IMR-90 (cell line): ENCODE measurements around the gene IQSEC3. TPM values are rescaled to one million over a fixed set of nuclear protein-coding genes. Genes with fewer than 3 reads are reported as not detected.
A peak's percentile ranks its signal among the peaks of the same experiment; 100 is the strongest.

Experiments
- ATAC-seq: fragments of 200-7000 bp; cut with Tn5 transposase; 2 replicates; pipeline ENCODE4 v1.9.1; 2020; ENCODE audit warnings: low read depth, mild to moderate bottlenecking, moderate library complexity
- BruUV-seq: library from RNA; stranded (reverse); fragments of 400-500 nt; replicated peaks from 2 replicates; lab custom pipeline; 2021; lab: Mats Ljungman, UMichigan
- CTCF ChIA-PET: fragments of 300-600 bp; formaldehyde crosslinking; extraction: SDS; loops from one replicate; lab custom pipeline; 2021; ENCODE audit warnings: antibody characterized with exemption; lab: Yijun Ruan, JAX
- POLR2A ChIA-PET: fragments of 300-600 bp; sonication (Branson Sonifier 250); formaldehyde crosslinking; loops from one replicate; lab custom pipeline; 2022; ENCODE audit warnings: antibody characterized with exemption; ENCODE audit not compliant: unreplicated experiment; lab: Charles Lee
- DNase-seq: peaks from one replicate; pipeline ENCODE4 v3.0.0; 2013
- H2AFZ ChIP-seq: replicated peaks from 2 replicates; pipeline ENCODE3; 2013; ENCODE audit warnings: low read length, mild to moderate bottlenecking; ENCODE audit not compliant: poor library complexity
- H2AK5ac ChIP-seq: 2 replicates; pipeline ENCODE4 v1.6.1; 2013; ENCODE audit warnings: low read depth, low read length, inconsistent platforms
- H2AK9ac ChIP-seq: replicated peaks from 2 replicates; pipeline ENCODE3; 2013; ENCODE audit warnings: mild to moderate bottlenecking, low read depth, low read length, moderate library complexity; ENCODE audit not compliant: poor library complexity
- H2BK120ac ChIP-seq: 2 replicates; pipeline ENCODE4 v1.6.1; 2013; ENCODE audit warnings: low read depth, low read length, inconsistent platforms
- H2BK15ac ChIP-seq: 3 replicates; pipeline ENCODE4 v1.6.1; 2013; ENCODE audit warnings: low read depth, low read length, inconsistent platforms
- H2BK20ac ChIP-seq: 2 replicates; pipeline ENCODE4 v1.6.1; 2013; ENCODE audit warnings: low read depth, mild to moderate bottlenecking, inconsistent platforms, low read length, moderate library complexity
- H2BK5ac ChIP-seq: 2 replicates; pipeline ENCODE4 v1.6.1; 2013; ENCODE audit warnings: mild to moderate bottlenecking, low read depth, low read length, inconsistent platforms; ENCODE audit not compliant: poor library complexity, severe bottlenecking
- H3K14ac ChIP-seq: replicated peaks from 2 replicates; pipeline ENCODE4 v1.6.1; 2013; ENCODE audit warnings: low read depth, low read length, inconsistent platforms
- H3K18ac ChIP-seq: 2 replicates; pipeline ENCODE4 v1.6.1; 2013; ENCODE audit warnings: low read depth, low read length, control low read depth
- H3K23ac ChIP-seq: 2 replicates; pipeline ENCODE4 v1.6.1; 2013; ENCODE audit warnings: low read depth, low read length, inconsistent platforms
- H3K27ac ChIP-seq: 2 replicates; pipeline ENCODE4 v1.5.1; 2013; ENCODE audit warnings: mild to moderate bottlenecking, control low read depth, low read length; ENCODE audit not compliant: insufficient read depth
- H3K27me3 ChIP-seq: 2 replicates; pipeline ENCODE4 v1.6.1; 2013; ENCODE audit warnings: low read length; ENCODE audit not compliant: control insufficient read depth, insufficient read depth
- H3K36me3 ChIP-seq: 2 replicates; pipeline ENCODE4 v1.6.1; 2013; ENCODE audit warnings: low read length, mixed read lengths; ENCODE audit not compliant: control insufficient read depth, insufficient read depth
- H3K4ac ChIP-seq: 2 replicates; pipeline ENCODE4 v1.6.1; 2013; ENCODE audit warnings: low read depth, low read length, inconsistent platforms
- H3K4me1 ChIP-seq: 2 replicates; pipeline ENCODE4 v1.6.1; 2013; ENCODE audit warnings: low read length, mixed read lengths; ENCODE audit not compliant: control insufficient read depth, insufficient read depth
- H3K4me2 ChIP-seq: 2 replicates; pipeline ENCODE4 v1.6.1; 2013; ENCODE audit warnings: low read depth, mild to moderate bottlenecking, control low read depth, low read length, moderate library complexity
- H3K4me3 ChIP-seq: 2 replicates; pipeline ENCODE4 v1.5.1; 2013; ENCODE audit warnings: low read depth, mild to moderate bottlenecking, control low read depth, low read length, moderate library complexity; ENCODE audit not compliant: insufficient read depth
- H3K56ac ChIP-seq: 2 replicates; pipeline ENCODE4 v1.6.1; 2013; ENCODE audit warnings: low read length, inconsistent platforms; ENCODE audit not compliant: insufficient read depth; ENCODE audit errors: extremely low read depth
- H3K79me1 ChIP-seq, 2 experiments: 2 replicates each; pipeline ENCODE4 v1.6.1; 2013; ENCODE audit warnings: low read length in 2 of 2, inconsistent platforms in 1 of 2, low read depth in 1 of 2
- H3K9ac ChIP-seq: 2 replicates; pipeline ENCODE4 v1.6.1; 2013; ENCODE audit warnings: low read depth, low read length, control low read depth
- H3K9me1 ChIP-seq: 2 replicates; pipeline ENCODE4 v1.6.1; 2013; ENCODE audit warnings: low read length, inconsistent platforms; ENCODE audit not compliant: insufficient read depth
- H3K9me3 ChIP-seq: 2 replicates; pipeline ENCODE4 v1.6.1; 2013; ENCODE audit warnings: low read length; ENCODE audit not compliant: control insufficient read depth, insufficient read depth
- H4K20me1 ChIP-seq: 2 replicates; pipeline ENCODE4 v1.6.1; 2013; ENCODE audit warnings: low read length, inconsistent platforms; ENCODE audit not compliant: insufficient read depth
- H4K5ac ChIP-seq: 2 replicates; pipeline ENCODE4 v1.6.1; 2013; ENCODE audit warnings: mild to moderate bottlenecking, low read depth, low read length, control low read depth
- H4K8ac ChIP-seq, 2 experiments: 2 replicates each; pipeline ENCODE4 v1.6.1; 2013; ENCODE audit warnings: low read depth in 2 of 2, low read length in 2 of 2, control low read depth in 1 of 2, inconsistent platforms in 1 of 2
- H4K91ac ChIP-seq: 2 replicates; pipeline ENCODE4 v1.6.1; 2013; ENCODE audit warnings: low read depth, low read length, inconsistent platforms; ENCODE audit not compliant: insufficient read depth
- BHLHE40 ChIP-seq: fragments of 150-350 bp; IDR thresholded peaks from 2 replicates; pipeline ENCODE4 v1.6.1; 2016; ENCODE audit warnings: mild to moderate bottlenecking, low read depth, low read length
- CEBPB ChIP-seq: IDR thresholded peaks from 2 replicates; pipeline ENCODE4 v1.6.1; 2012; ENCODE audit warnings: low read depth, low read length, improper control_type of control experiment
- CHD1 ChIP-seq: IDR thresholded peaks from 2 replicates; pipeline ENCODE4 v1.6.1; 2012; ENCODE audit warnings: low read depth, low read length, improper control_type of control experiment
- ELK1 ChIP-seq: fragments of 150-350 bp; IDR thresholded peaks from 2 replicates; pipeline ENCODE4 v1.6.1; 2016; ENCODE audit warnings: low read depth, mild to moderate bottlenecking, low read length, moderate library complexity, borderline replicate concordance
- FOS ChIP-seq: fragments of 150-350 bp; IDR thresholded peaks from 2 replicates; pipeline ENCODE4 v1.6.1; 2016; ENCODE audit warnings: low read depth, low read length
- MAFK ChIP-seq: IDR thresholded peaks from 2 replicates; pipeline ENCODE4 v1.6.1; 2012; ENCODE audit warnings: low read depth, low read length, improper control_type of control experiment
- MAZ ChIP-seq: IDR thresholded peaks from 2 replicates; pipeline ENCODE4 v1.6.1; 2012; ENCODE audit warnings: low read depth, mild to moderate bottlenecking, low read length, improper control_type of control experiment, moderate library complexity, borderline replicate concordance
- MXI1 ChIP-seq: IDR thresholded peaks from 2 replicates; pipeline ENCODE4 v1.6.1; 2012; ENCODE audit warnings: low read depth, mild to moderate bottlenecking, low read length, moderate library complexity, borderline replicate concordance
- NFE2L2 ChIP-seq: fragments of 150-350 bp; IDR thresholded peaks from 2 replicates; pipeline ENCODE4 v1.6.1; 2016; ENCODE audit warnings: low read depth, mild to moderate bottlenecking, low read length
- POLR2A ChIP-seq: IDR thresholded peaks from 2 replicates; pipeline ENCODE4 v1.6.1; 2012; ENCODE audit warnings: mild to moderate bottlenecking, low read depth, low read length
- RAD21 ChIP-seq: IDR thresholded peaks from 2 replicates; pipeline ENCODE4 v1.6.1; 2012; ENCODE audit warnings: low read length, improper control_type of control experiment
- RCOR1 ChIP-seq: IDR thresholded peaks from 2 replicates; pipeline ENCODE4 v1.6.1; 2012; ENCODE audit warnings: mild to moderate bottlenecking, low read length, improper control_type of control experiment; ENCODE audit not compliant: insufficient replicate concordance
- RFX5 ChIP-seq: IDR thresholded peaks from 2 replicates; pipeline ENCODE4 v1.8.0; 2012; ENCODE audit warnings: low read depth, mild to moderate bottlenecking, low read length, moderate library complexity
- SMC3 ChIP-seq: fragments of 150-350 bp; IDR thresholded peaks from 2 replicates; pipeline ENCODE4 v1.6.1; 2016; ENCODE audit warnings: low read depth, mild to moderate bottlenecking, antibody characterized with exemption, low read length, moderate library complexity
- USF2 ChIP-seq: fragments of 150-350 bp; IDR thresholded peaks from 2 replicates; pipeline ENCODE4 v1.6.1; 2017; ENCODE audit warnings: mild to moderate bottlenecking, antibody characterized with exemption, low read length, low read depth
- WGBS, 2 experiments: methylation state at CpG; one replicate each; pipeline versions ENCODE4 v1.1.5 to v1.1.7; 2013; ENCODE audit warnings: missing lambda C conversion rate in 2 of 2; ENCODE audit not compliant: insufficient read length in 1 of 2; ENCODE audit errors: extremely low coverage in 2 of 2; 5-methylcytosine and 5-hydroxymethylcytosine counted together
- dilution Hi-C: fragments of 300-500 bp; cut with HindIII; formaldehyde crosslinking; loops from one replicate; pipeline ENCODE4 v1.14.3; 2018; ENCODE audit warnings: low sequenced_read_pairs; ENCODE audit not compliant: unreplicated experiment
- in situ Hi-C: fragments of 300-500 bp; cut with MboI; formaldehyde crosslinking; loops from 3 replicates; pipeline ENCODE4 v1.14.3; 2019; ENCODE audit warnings: low sequenced_read_pairs, inconsistent platforms, mixed read lengths
- intact Hi-C: fragments of 100-400 bp; cut with micrococcal nuclease; formaldehyde crosslinking; loops from 2 replicates; pipeline ENCODE4 v1.10.0; 2022
- polyA plus RNA-seq, 3 experiments: library from polyadenylated mRNA; depleted of rRNA; stranded (reverse); fragments of >200 nt; gene quantifications; 2 replicates each; pipeline ENCODE4 v1.2.3, GENCODE V29; 2012; ENCODE audit warnings: low replicate concordance in 1 of 3
- total RNA-seq: library from RNA; depleted of rRNA; stranded (reverse); fragments of >200 nt; gene quantifications from 2 replicates; pipeline ENCODE4 v1.2.3, GENCODE V29; 2012
- TF ChIP-seq, protein P1 (sequence below): conservative IDR thresholded peaks from 2 replicates; pipeline ENCODE4 v1.5.1; 2012; ENCODE audit warnings: mild to moderate bottlenecking, low read depth, low read length, improper control_type of control experiment

The IQSEC3 gene
- total and polyA plus RNA-seq, 2 of the 4 experiments (the other 2 are of a cell fraction) = 0.10 TPM; not detected in 1

DNA sequence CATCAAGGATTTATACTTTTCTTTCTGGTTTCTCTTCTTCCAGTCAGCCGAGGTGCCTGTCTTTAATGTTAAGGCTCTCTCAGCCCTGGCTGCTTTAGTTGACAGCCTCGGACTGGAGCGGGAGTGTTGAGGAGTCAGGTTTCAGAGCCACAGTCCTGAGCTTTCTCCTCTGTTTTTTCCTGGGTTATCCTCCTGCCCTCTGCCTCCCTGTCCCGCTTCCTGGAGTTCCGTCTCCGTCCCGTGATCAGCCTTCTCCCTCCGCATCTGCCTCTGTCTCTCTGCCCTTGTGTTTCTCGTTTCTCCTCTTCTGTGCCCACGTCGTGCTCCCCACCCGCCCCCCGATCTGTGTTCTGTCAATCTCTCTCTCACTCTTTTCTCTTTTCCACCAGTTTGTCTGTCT, 33.0 kb downstream of the IQSEC3 start:
- Histone ChIP-seq H3K9ac (no peak overlapping the region), H3K79me1 (no peaks in the 10 kb centered on the region), H3K23ac (no peak overlapping the region), H3K4me1 (peaks cover 10% of the 10 kb centered on the region), H2AK5ac (no peak overlapping the region), H3K27ac (no peak overlapping the region), H3K4me3 (no peak overlapping the region), H3K4ac (no peak overlapping the region), H3K36me3 (no peaks in the 10 kb centered on the region), H3K9me3 (no peaks in the 10 kb centered on the region), H3K56ac (no peak overlapping the region), H3K18ac (no peak overlapping the region), H3K14ac (no peak overlapping the region; the same call in 1 of the 2 replicates), H4K20me1 (no peaks in the 10 kb centered on the region), H3K9me1 (no peaks in the 10 kb centered on the region), H3K4me2 (peak overlapping the region; percentile 85), H2AFZ (peak overlapping the region; percentile 52), H2BK5ac (no peak overlapping the region), H2BK120ac (no peak overlapping the region), H3K27me3 (peaks cover 19% of the 10 kb centered on the region), H2BK20ac (no peak overlapping the region), H4K91ac (no peak overlapping the region), H4K5ac (no peak overlapping the region; the same call in 1 of the 2 replicates), H2BK15ac (no peak overlapping the region), H2AK9ac (no peak overlapping the region), H4K8ac (no peak overlapping the region)
- TF ChIP-seq MXI1 = no peak
- no peak for TF ChIP-seq RFX5
- TF ChIP-seq BHLHE40 = no peak
- TF ChIP-seq MAZ = no peak
- TF ChIP-seq POLR2A = no peak
- no peak for TF ChIP-seq FOS
- no peak for TF ChIP-seq SMC3
- TF ChIP-seq USF2 = no peak
- no peak for TF ChIP-seq CHD1
- no peak for TF ChIP-seq CEBPB
- no peak for TF ChIP-seq ELK1
- TF ChIP-seq NFE2L2 = no peak
- TF ChIP-seq RCOR1 = no peak
- no peak for TF ChIP-seq MAFK
- TF ChIP-seq, protein P1, sequence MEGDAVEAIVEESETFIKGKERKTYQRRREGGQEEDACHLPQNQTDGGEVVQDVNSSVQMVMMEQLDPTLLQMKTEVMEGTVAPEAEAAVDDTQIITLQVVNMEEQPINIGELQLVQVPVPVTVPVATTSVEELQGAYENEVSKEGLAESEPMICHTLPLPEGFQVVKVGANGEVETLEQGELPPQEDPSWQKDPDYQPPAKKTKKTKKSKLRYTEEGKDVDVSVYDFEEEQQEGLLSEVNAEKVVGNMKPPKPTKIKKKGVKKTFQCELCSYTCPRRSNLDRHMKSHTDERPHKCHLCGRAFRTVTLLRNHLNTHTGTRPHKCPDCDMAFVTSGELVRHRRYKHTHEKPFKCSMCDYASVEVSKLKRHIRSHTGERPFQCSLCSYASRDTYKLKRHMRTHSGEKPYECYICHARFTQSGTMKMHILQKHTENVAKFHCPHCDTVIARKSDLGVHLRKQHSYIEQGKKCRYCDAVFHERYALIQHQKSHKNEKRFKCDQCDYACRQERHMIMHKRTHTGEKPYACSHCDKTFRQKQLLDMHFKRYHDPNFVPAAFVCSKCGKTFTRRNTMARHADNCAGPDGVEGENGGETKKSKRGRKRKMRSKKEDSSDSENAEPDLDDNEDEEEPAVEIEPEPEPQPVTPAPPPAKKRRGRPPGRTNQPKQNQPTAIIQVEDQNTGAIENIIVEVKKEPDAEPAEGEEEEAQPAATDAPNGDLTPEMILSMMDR = no peak
- no peak for TF ChIP-seq RAD21
- POLR2A ChIA-PET = no interaction called here
- CTCF ChIA-PET = no interaction called here
- WGBS, 2 experiments = 7% methylated on average over 10 of the region's 13 CpGs; no CpG with 5 or more reads in 1 of the 2 experiments
- intact Hi-C loops (no loop called here), in situ Hi-C loops (no loop called here), dilution Hi-C loops (no loop called here)
- BruUV-seq = no TSS peak
- DNase-seq = peak; percentile 50
- peak; percentile 96 for ATAC-seq
